Keratinocyte (primary cell): ENCODE measurements around the gene TOMM22.

Experiments used
- CTCF ChIP-seq, 3 experiments: IDR thresholded peaks in 1 of 3; conservative IDR thresholded peaks in 1 of 3; optimal IDR thresholded peaks in 1 of 3; 2 replicates in 2 of 3; 3 replicates in 1 of 3; pipeline versions ENCODE3 to v1.5.1; 2011; ENCODE audit warnings: low read length in 3 of 3, mild to moderate bottlenecking in 3 of 3, moderate library complexity in 2 of 3, control low read depth in 1 of 3, inconsistent platforms in 1 of 3; ENCODE audit not compliant: insufficient read depth in 2 of 3; ENCODE audit errors: extremely low read depth in 1 of 3
- EZH2 ChIP-seq: IDR thresholded peaks from one replicate; pipeline ENCODE4 v1.6.1; 2012; ENCODE audit warnings: inconsistent platforms, mild to moderate bottlenecking, low read length, moderate library complexity

GRCh38 chr22:38684895-38685294, 3.1 kb downstream of the TOMM22 start:
- no peak for TF ChIP-seq CTCF (optimal IDR thresholded peaks at IDR 0.05 in 1 of 3, IDR thresholded peaks at IDR 0.05 in 1 of 3, conservative IDR thresholded peaks at IDR 0.05 in 1 of 3; ENCODE audit: extremely low read depth in 1 of 3, insufficient read depth in 2 of 3, low read length in 3 of 3)
- TF ChIP-seq EZH2, result no peak
